Left lobe of liver (tissue), 1 donor: Measurements from ENCODE around the gene MTMR11. TPM values are rescaled to one million over a fixed set of nuclear protein-coding genes. Genes with fewer than 3 reads are reported as not detected.

Source experiments
- total RNA-seq: library from RNA; stranded (reverse); gene quantifications from one replicate; pipeline ENCODE4 v1.2.1, GENCODE V29; 2021
- donor health status: DM: no; HTN: yes; CAD: no.

The MTMR11 gene
- total RNA-seq, 1 donor from 2014 or later = 1.7 TPM

Other genes starting within 250 kb of the MTMR11 start
- 1.1 TPM for gene FCGR1A, start 154.2 kb downstream of the MTMR11 start, total RNA-seq
- gene BOLA1, start 37.3 kb downstream of the MTMR11 start, total RNA-seq = 13.8 TPM
- 0.45 TPM for gene SV2A, start 19.0 kb downstream of the MTMR11 start, total RNA-seq
- 11.5 TPM for gene SF3B4, start 9.1 kb downstream of the MTMR11 start, total RNA-seq
- gene OTUD7B, start 73.8 kb upstream of the MTMR11 start, total RNA-seq = 19.1 TPM
- gene VPS45, start 130.9 kb upstream of the MTMR11 start, total RNA-seq = 12.3 TPM
- gene PLEKHO1, start 213.0 kb upstream of the MTMR11 start, total RNA-seq = 3.8 TPM